Body of pancreas (tissue), 4 donors: ENCODE data around the gene GUK1. TPM values are rescaled to one million over a fixed set of nuclear protein-coding genes. Genes with fewer than 3 reads are reported as not detected.

Source experiments
- ATAC-seq: fragments of 150-250 bp; one replicate; pipeline ENCODE4 v1.9.1; 2016
- DNase-seq, 4 donors: peaks; one replicate each; pipeline ENCODE4 v3.0.0-alpha.2; 2019
- H3K27ac ChIP-seq, 4 donors: fragments of 200-600 bp; sonication (generic); 1 replicate in 3 of 4; 2 replicates in 1 of 4; pipeline versions ENCODE4 v1.5.1 to v1.6.1; 2016 to 2019; ENCODE audit warnings: mild to moderate bottlenecking in 1 of 4, mixed read lengths in 1 of 4, moderate library complexity in 1 of 4
- H3K27me3 ChIP-seq, 2 donors: fragments of 200-600 bp; sonication (generic); one replicate each; pipeline ENCODE4 v1.6.0; 2016; ENCODE audit warnings: mild to moderate bottlenecking in 1 of 2
- H3K36me3 ChIP-seq, 2 donors: fragments of 200-600 bp; sonication (generic); replicated peaks in 1 of 2; 2 replicates each; pipeline ENCODE4 v1.5.1; 2016; ENCODE audit warnings: low read depth in 2 of 2; ENCODE audit not compliant: insufficient read depth in 1 of 2
- H3K4me1 ChIP-seq: fragments of 200-600 bp; sonication (generic); one replicate; pipeline ENCODE4 v1.6.0; 2016
- H3K4me3 ChIP-seq, 2 donors: fragments of 200-600 bp; sonication (generic); 1 replicate in 1 of 2; 2 replicates in 1 of 2; pipeline ENCODE4 v1.5.1; 2016 to 2019
- H3K9me3 ChIP-seq, 3 donors: fragments of 200-600 bp; sonication (generic); 1 replicate in 2 of 3; 2 replicates in 1 of 3; pipeline ENCODE4 v1.5.1; 2016
- CTCF ChIP-seq, 7 experiments: fragments of 450-650 bp in 4 of 7; fragments of 200-600 bp in 3 of 7; sonication (generic) in 3 of 7; IDR thresholded peaks; one replicate each; pipeline ENCODE4 v1.5.1; 2016 to 2019; ENCODE audit warnings: antibody characterized with exemption in 7 of 7
- POLR2A ChIP-seq, 3 donors: fragments of 450-650 bp; IDR thresholded peaks; one replicate each; pipeline ENCODE4 v1.6.1; 2016; ENCODE audit warnings: antibody characterized with exemption in 3 of 3, mild to moderate bottlenecking in 2 of 3
- whole genome bisulfite sequencing, 2 donors: methylation state at CpG; one replicate each; pipeline ENCODE4 v1.1.5; 2017; 5-methylcytosine and 5-hydroxymethylcytosine counted together
- intact Hi-C: fragments of 100-400 bp; cut with DNase I; formaldehyde crosslinking; loops from one replicate; pipeline ENCODE4 v1.15.1; 2023
- total RNA-seq, 2 donors: library from RNA; depleted of rRNA; stranded (reverse); fragments of >200 nt; gene quantifications; one replicate each; pipeline ENCODE4 v1.1.0, GENCODE V29; 2016

Gene GUK1
- total RNA-seq, 2 donors from 2014 or later: 210 to 216 TPM

- H3K27me3 ChIP-seq: no peaks in the 10 kb centered on the region
- H3K9me3 ChIP-seq: no peaks in the 10 kb centered on the region
- H3K4me1 ChIP-seq: peaks cover 8% of the 10 kb centered on the region
- WGBS, 2 donors: 30% methylated on average over 3 of the region's 3 CpGs
- H3K4me3 ChIP-seq: no peak overlapping the region
- no peaks in the 10 kb centered on the region for H3K36me3 ChIP-seq
- DNase-seq (no peak), ATAC-seq (no peak)
- TF ChIP-seq POLR2A (IDR thresholded peaks at IDR 0.05) (no peak), CTCF (IDR thresholded peaks at IDR 0.05) (no peak)
- no peak overlapping the region for H3K27ac ChIP-seq
- intact Hi-C loops: no loop called here
Measured at GRCh38 chr1:228114827-228115226, 25.3 kb upstream of the GUK1 start.

GRCh38 chr1:228117335-228117734, 22.7 kb upstream of the GUK1 start:
- Histone ChIP-seq H3K27ac (no peak overlapping the region), H3K9me3 (no peaks in the 10 kb centered on the region), H3K27me3 (no peaks in the 10 kb centered on the region), H3K4me1 (no peaks in the 10 kb centered on the region), H3K36me3 (no peaks in the 10 kb centered on the region), H3K4me3 (no peak overlapping the region)
- no peak for TF ChIP-seq CTCF (IDR thresholded peaks at IDR 0.05)
- TF ChIP-seq POLR2A (IDR thresholded peaks at IDR 0.05): no peak
- intact Hi-C loops: no loop called here
- ATAC-seq: no peak
- no peak for DNase-seq
- 94 to 99% methylated on average over 4 of the region's 4 CpGs for WGBS, 2 donors

GRCh38 chr1:228118040-228118439, 22.0 kb upstream of the GUK1 start:
- intact Hi-C loops: no loop called here
- Histone ChIP-seq H3K9me3 (no peaks in the 10 kb centered on the region), H3K36me3 (no peaks in the 10 kb centered on the region), H3K4me1 (no peaks in the 10 kb centered on the region), H3K27ac (no peak overlapping the region), H3K27me3 (no peaks in the 10 kb centered on the region), H3K4me3 (no peak overlapping the region)
- ATAC-seq: no peak
- TF ChIP-seq CTCF (IDR thresholded peaks at IDR 0.05) (no peak), POLR2A (IDR thresholded peaks at IDR 0.05) (no peak)
- 82 to 96% methylated on average over 2 of the region's 2 CpGs for WGBS, 2 donors
- no peak for DNase-seq

GRCh38 chr1:228120351-228120750, 19.7 kb upstream of the GUK1 start:
- ATAC-seq: no peak
- no peak for TF ChIP-seq POLR2A (IDR thresholded peaks at IDR 0.05)
- TF ChIP-seq CTCF (IDR thresholded peaks at IDR 0.05): no peak
- H3K4me3 ChIP-seq: no peak overlapping the region
- H3K27ac ChIP-seq: no peak overlapping the region
- DNase-seq: no peak
- whole genome bisulfite sequencing, 2 donors: 74 to 88% methylated on average over 1 of the region's 1 CpG
- intact Hi-C loops: no loop called here
- H3K9me3 ChIP-seq: no peaks in the 10 kb centered on the region
- H3K36me3 ChIP-seq: no peaks in the 10 kb centered on the region
- H3K4me1 ChIP-seq: no peaks in the 10 kb centered on the region
- H3K27me3 ChIP-seq: no peaks in the 10 kb centered on the region

GRCh38 chr1:228120857-228121489, 19.1 kb upstream of the GUK1 start:
- WGBS, 2 donors: 61 to 66% methylated on average over 5 of the region's 5 CpGs
- ATAC-seq: no peak
- no peak overlapping the region for H3K27ac ChIP-seq
- H3K36me3 ChIP-seq: no peaks in the 10 kb centered on the region
- TF ChIP-seq CTCF (IDR thresholded peaks at IDR 0.05) (no peak), POLR2A (IDR thresholded peaks at IDR 0.05) (no peak)
- no peak overlapping the region for H3K4me3 ChIP-seq
- H3K27me3 ChIP-seq: no peaks in the 10 kb centered on the region
- intact Hi-C loops: no loop called here
- no peak for DNase-seq
- H3K4me1 ChIP-seq: no peaks in the 10 kb centered on the region
- H3K9me3 ChIP-seq: no peaks in the 10 kb centered on the region
